Fibroblast of lung (primary cell): ENCODE results near the gene ARRDC2. TPM values are rescaled to one million over a fixed set of nuclear protein-coding genes. Genes with fewer than 3 reads are reported as not detected.
"Not testable (repeated sequence)": the region's sequence is repeated elsewhere in the genome, so short reads cannot be mapped to it uniquely, and the experiment has no call there.

Experiments used
- DNase-seq, 2 donors: peaks; one replicate each; pipeline versions ENCODE4 v3.0.0 to v3.0.0-alpha.2; 2010; ENCODE audit warnings: low read depth in 2 of 2
- H2AFZ ChIP-seq: 2 replicates; pipeline ENCODE4 v1.5.1; 2012; ENCODE audit warnings: low read length, control low read depth, inconsistent platforms
- H3K27ac ChIP-seq: 2 replicates; pipeline ENCODE4 v1.5.1; 2011; ENCODE audit warnings: low read length, control low read depth; ENCODE audit not compliant: insufficient read depth
- H3K27me3 ChIP-seq: 2 replicates; pipeline ENCODE4 v1.5.1; 2011; ENCODE audit warnings: mild to moderate bottlenecking, low read length; ENCODE audit not compliant: control insufficient read depth, insufficient read depth
- H3K36me3 ChIP-seq: 2 replicates; pipeline ENCODE4 v1.5.1; 2011; ENCODE audit warnings: low read length; ENCODE audit not compliant: control insufficient read depth, insufficient read depth
- H3K4me1 ChIP-seq: 2 replicates; pipeline ENCODE4 v1.5.1; 2011; ENCODE audit warnings: low read length; ENCODE audit not compliant: control insufficient read depth, insufficient read depth; ENCODE audit errors: extremely low read depth
- H3K4me2 ChIP-seq: 2 replicates; pipeline ENCODE4 v1.5.1; 2011; ENCODE audit warnings: low read length, control low read depth; ENCODE audit not compliant: insufficient read depth; ENCODE audit errors: extremely low read depth
- H3K4me3 ChIP-seq, 4 experiments: fragments of 200-600 bp in 1 of 4; sonication (generic) in 1 of 4; replicated peaks in 1 of 4; 2 replicates each; pipeline ENCODE4 v1.5.1; 2011 to 2016; ENCODE audit warnings: low read length in 4 of 4, low read depth in 3 of 4, mild to moderate bottlenecking in 3 of 4, control low read depth in 2 of 4, inconsistent platforms in 1 of 4, mixed read lengths in 1 of 4; ENCODE audit not compliant: insufficient read depth in 1 of 4; ENCODE audit errors: control extremely low read depth in 1 of 4
- H3K79me2 ChIP-seq: 2 replicates; pipeline ENCODE4 v1.5.1; 2012; ENCODE audit warnings: mild to moderate bottlenecking, low read length, inconsistent platforms; ENCODE audit not compliant: control insufficient read depth, insufficient read depth
- H3K9ac ChIP-seq: 2 replicates; pipeline ENCODE4 v1.5.1; 2011; ENCODE audit warnings: mild to moderate bottlenecking, low read length, control low read depth; ENCODE audit not compliant: insufficient read depth
- H3K9me3 ChIP-seq: 2 replicates; pipeline ENCODE4 v1.5.1; 2012; ENCODE audit warnings: low read depth, low read length; ENCODE audit not compliant: control insufficient read depth, insufficient read depth
- H4K20me1 ChIP-seq: 2 replicates; pipeline ENCODE4 v1.5.1; 2011; ENCODE audit warnings: low read length; ENCODE audit not compliant: control insufficient read depth, insufficient read depth; ENCODE audit errors: extremely low read depth
- EZH2 ChIP-seq: IDR thresholded peaks from 2 replicates; pipeline ENCODE4 v1.5.1; 2012; ENCODE audit warnings: low read length, control low read depth, mild to moderate bottlenecking; ENCODE audit errors: missing control alignments
- polyA plus RNA-seq, 2 donors: library from polyadenylated mRNA; depleted of rRNA in 1 of 2; stranded (reverse) in 1 of 2; unstranded in 1 of 2; fragments of >200 nt; gene quantifications; 2 replicates each; pipeline ENCODE4 v1.2.1, GENCODE V29; 2011 to 2012; ENCODE audit warnings: missing spikeins in 1 of 2
- total RNA-seq: library from RNA; depleted of rRNA; stranded (reverse); fragments of >200 nt; gene quantifications from 2 replicates; pipeline ENCODE4 v1.2.1, GENCODE V29; 2014
- TF ChIP-seq, protein P1 (sequence below), 2 donors: IDR thresholded peaks in 1 of 2; conservative IDR thresholded peaks in 1 of 2; 1 replicate in 1 of 2; 2 replicates in 1 of 2; pipeline ENCODE4 v1.5.1; 2011 to 2012; ENCODE audit warnings: low read length in 2 of 2, control low read depth in 1 of 2, inconsistent platforms in 1 of 2, low read depth in 1 of 2, mild to moderate bottlenecking in 1 of 2

Gene ARRDC2
- total and polyA plus RNA-seq, 2 donors (not counting 1 experiment from before 2014, with no cell fraction given), result 3.0 to 9.1 TPM

GRCh38 chr19:17981611-17982010 is 26.4 kb upstream of the ARRDC2 start:
- Histone ChIP-seq H2AFZ (no peak overlapping the region), H3K4me3 (no peak overlapping the region), H3K27ac (no peak overlapping the region), H3K4me2 (no peak overlapping the region), H3K36me3 (no peaks in the 10 kb centered on the region), H3K79me2 (no peaks in the 10 kb centered on the region), H3K27me3 (no peaks in the 10 kb centered on the region), H3K4me1 (no peaks in the 10 kb centered on the region), H4K20me1 (no peaks in the 10 kb centered on the region), H3K9ac (no peak overlapping the region), H3K9me3 (no peaks in the 10 kb centered on the region)
- no peak for DNase-seq
- TF ChIP-seq EZH2, result no peak
- TF ChIP-seq, protein P1, sequence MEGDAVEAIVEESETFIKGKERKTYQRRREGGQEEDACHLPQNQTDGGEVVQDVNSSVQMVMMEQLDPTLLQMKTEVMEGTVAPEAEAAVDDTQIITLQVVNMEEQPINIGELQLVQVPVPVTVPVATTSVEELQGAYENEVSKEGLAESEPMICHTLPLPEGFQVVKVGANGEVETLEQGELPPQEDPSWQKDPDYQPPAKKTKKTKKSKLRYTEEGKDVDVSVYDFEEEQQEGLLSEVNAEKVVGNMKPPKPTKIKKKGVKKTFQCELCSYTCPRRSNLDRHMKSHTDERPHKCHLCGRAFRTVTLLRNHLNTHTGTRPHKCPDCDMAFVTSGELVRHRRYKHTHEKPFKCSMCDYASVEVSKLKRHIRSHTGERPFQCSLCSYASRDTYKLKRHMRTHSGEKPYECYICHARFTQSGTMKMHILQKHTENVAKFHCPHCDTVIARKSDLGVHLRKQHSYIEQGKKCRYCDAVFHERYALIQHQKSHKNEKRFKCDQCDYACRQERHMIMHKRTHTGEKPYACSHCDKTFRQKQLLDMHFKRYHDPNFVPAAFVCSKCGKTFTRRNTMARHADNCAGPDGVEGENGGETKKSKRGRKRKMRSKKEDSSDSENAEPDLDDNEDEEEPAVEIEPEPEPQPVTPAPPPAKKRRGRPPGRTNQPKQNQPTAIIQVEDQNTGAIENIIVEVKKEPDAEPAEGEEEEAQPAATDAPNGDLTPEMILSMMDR (conservative IDR thresholded peaks at IDR 0.05 in 1 of 2, IDR thresholded peaks at IDR 0.05 in 1 of 2; ENCODE audit: low read depth in 1 of 2, low read length in 2 of 2), result no peak

- no peak overlapping the region for H3K9ac ChIP-seq
- DNase-seq, result no peak
Measured at GRCh38 chr19:17982430-17982829, 25.5 kb upstream of the ARRDC2 start.

GRCh38 chr19:17985037-17985818 is 22.7 kb upstream of the ARRDC2 start:
- Histone ChIP-seq H3K36me3 (no peaks in the 10 kb centered on the region), H3K79me2 (no peaks in the 10 kb centered on the region), H3K4me3 (no peak overlapping the region), H2AFZ (no peak overlapping the region), H3K9ac (no peak overlapping the region), H4K20me1 (no peaks in the 10 kb centered on the region), H3K9me3 (no peaks in the 10 kb centered on the region), H3K4me2 (no peak overlapping the region), H3K4me1 (no peaks in the 10 kb centered on the region), H3K27me3 (no peaks in the 10 kb centered on the region), H3K27ac (no peak overlapping the region)
- TF ChIP-seq, protein P1 (conservative IDR thresholded peaks at IDR 0.05 in 1 of 2, IDR thresholded peaks at IDR 0.05 in 1 of 2; ENCODE audit: low read depth in 1 of 2, low read length in 2 of 2), result no peak
- no peak for TF ChIP-seq EZH2
- DNase-seq, result no peak

More at GRCh38 chr19:17982430-17982829, 25.5 kb upstream of the ARRDC2 start:
- H3K27ac ChIP-seq, result no peak overlapping the region
- H2AFZ ChIP-seq, result no peak overlapping the region
- no peak overlapping the region for H3K4me3 ChIP-seq
- no peak overlapping the region for H3K4me2 ChIP-seq
- no peaks in the 10 kb centered on the region for H3K36me3 ChIP-seq
- H3K27me3 ChIP-seq, result no peaks in the 10 kb centered on the region
- no peaks in the 10 kb centered on the region for H3K9me3 ChIP-seq
- H3K4me1 ChIP-seq, result no peaks in the 10 kb centered on the region
- no peaks in the 10 kb centered on the region for H4K20me1 ChIP-seq
- no peaks in the 10 kb centered on the region for H3K79me2 ChIP-seq
- TF ChIP-seq, protein P1 (conservative IDR thresholded peaks at IDR 0.05 in 1 of 2, IDR thresholded peaks at IDR 0.05 in 1 of 2; ENCODE audit: low read depth in 1 of 2, low read length in 2 of 2), result no peak
- no peak for TF ChIP-seq EZH2

GRCh38 chr19:17986569-17986968 is 21.4 kb upstream of the ARRDC2 start:
- not testable (repeated sequence) for H4K20me1 ChIP-seq, H3K4me3 ChIP-seq, H2AFZ ChIP-seq, H3K27me3 ChIP-seq, H3K9me3 ChIP-seq, H3K79me2 ChIP-seq, H3K4me2 ChIP-seq, H3K4me1 ChIP-seq, H3K36me3 ChIP-seq, H3K27ac ChIP-seq, DNase-seq, H3K9ac ChIP-seq
